Measurements from ENCODE around the gene TULP3. TPM values are rescaled to one million over a fixed set of nuclear protein-coding genes. Genes with fewer than 3 reads are reported as not detected.

The TULP3 gene
- total and polyA plus RNA-seq, 2 donors (not counting 3 experiments of a cell fraction or from before 2014, with no cell fraction given): 30.8 to 31.0 TPM

DNA sequence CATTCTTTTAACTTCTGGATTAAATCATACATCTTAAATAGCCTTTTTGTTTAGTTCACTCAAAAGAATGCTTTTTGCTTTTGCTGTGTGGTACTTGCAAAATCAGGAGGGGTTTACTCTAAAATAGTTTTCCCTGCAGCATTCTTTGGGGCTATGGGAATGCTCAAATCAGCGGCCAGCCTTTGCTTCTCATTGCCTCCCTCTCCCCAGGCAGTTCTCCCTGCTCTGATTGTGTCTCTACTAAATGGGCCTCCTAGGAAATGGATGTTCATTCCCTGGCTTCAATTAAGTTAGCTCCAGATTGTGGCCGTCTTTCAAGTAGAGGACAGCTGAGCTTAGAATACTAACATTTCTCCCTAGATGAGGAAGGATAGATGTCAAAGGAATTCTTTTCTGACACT lies 4.4 kb downstream of the TULP3 start:
- no peak for FAIRE-seq

More for the DNA sequence above, 4.4 kb downstream of the TULP3 start:
- H3K27me3 ChIP-seq (ENCODE audit: control insufficient read depth in 2 of 2, insufficient read depth in 2 of 2, low read length in 2 of 2): no peaks in the 10 kb centered on the region
- H3K9ac ChIP-seq (replicated peaks; ENCODE audit: extremely low read depth, insufficient read depth, low read length): no peak overlapping the region
- no peak overlapping the region for H3K4me3 ChIP-seq (replicated peaks in 1 of 3; ENCODE audit: insufficient read depth in 1 of 3, low read depth in 1 of 3, low read length in 3 of 3)
- H3K9me1 ChIP-seq (replicated peaks; ENCODE audit: control insufficient read depth, extremely low read depth, insufficient read depth, low read length): no peaks in the 10 kb centered on the region
- DNase-seq (ENCODE audit: low read depth, low spot score): no peak
- no peak overlapping the region for H3K27ac ChIP-seq (ENCODE audit: insufficient read depth, low read depth, low read length)
- no peaks in the 10 kb centered on the region for H4K20me1 ChIP-seq (replicated peaks; ENCODE audit: control insufficient read depth, extremely low read depth, insufficient read depth, low read length)
- dilution Hi-C loops (cut with MboI; ENCODE audit: extremely low pct_ligation_motif_present, low sequenced_read_pairs): no loop called here
- ChIA-PET POLR2A (no interaction called here), CTCF (interaction anchor here (0.9 to 1.9 kb wide), 6 partner anchors 10 to 147 kb away, joined by 3 to 8 read pairs (median 3); no protein-coding TSS in a partner anchor)
- no TSS peak for BruUV-seq (replicated peaks)
- no peak overlapping the region for H2AFZ ChIP-seq (ENCODE audit: low read depth, low read length)
- H3K9me3 ChIP-seq (replicated peaks; ENCODE audit: control insufficient read depth, insufficient read depth, low read length): no peaks in the 10 kb centered on the region
- H3K79me2 ChIP-seq (ENCODE audit: control insufficient read depth, insufficient read depth, low read length): peaks cover 39% of the 10 kb centered on the region
- TF ChIP-seq, protein P1, sequence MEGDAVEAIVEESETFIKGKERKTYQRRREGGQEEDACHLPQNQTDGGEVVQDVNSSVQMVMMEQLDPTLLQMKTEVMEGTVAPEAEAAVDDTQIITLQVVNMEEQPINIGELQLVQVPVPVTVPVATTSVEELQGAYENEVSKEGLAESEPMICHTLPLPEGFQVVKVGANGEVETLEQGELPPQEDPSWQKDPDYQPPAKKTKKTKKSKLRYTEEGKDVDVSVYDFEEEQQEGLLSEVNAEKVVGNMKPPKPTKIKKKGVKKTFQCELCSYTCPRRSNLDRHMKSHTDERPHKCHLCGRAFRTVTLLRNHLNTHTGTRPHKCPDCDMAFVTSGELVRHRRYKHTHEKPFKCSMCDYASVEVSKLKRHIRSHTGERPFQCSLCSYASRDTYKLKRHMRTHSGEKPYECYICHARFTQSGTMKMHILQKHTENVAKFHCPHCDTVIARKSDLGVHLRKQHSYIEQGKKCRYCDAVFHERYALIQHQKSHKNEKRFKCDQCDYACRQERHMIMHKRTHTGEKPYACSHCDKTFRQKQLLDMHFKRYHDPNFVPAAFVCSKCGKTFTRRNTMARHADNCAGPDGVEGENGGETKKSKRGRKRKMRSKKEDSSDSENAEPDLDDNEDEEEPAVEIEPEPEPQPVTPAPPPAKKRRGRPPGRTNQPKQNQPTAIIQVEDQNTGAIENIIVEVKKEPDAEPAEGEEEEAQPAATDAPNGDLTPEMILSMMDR (IDR thresholded peaks at IDR 0.05; ENCODE audit: extremely low read depth in 1 of 2, insufficient read depth in 1 of 2, low read depth in 1 of 2, low read length in 2 of 2): no peak
- TF ChIP-seq POLR2A (IDR thresholded peaks at IDR 0.05; ENCODE audit: low read depth, low read length) (no peak), JUN (IDR thresholded peaks at IDR 0.05; ENCODE audit: borderline replicate concordance, insufficient read depth, insufficient read length, low read depth) (no peak), MYC (IDR thresholded peaks at IDR 0.05; ENCODE audit: low read depth, low read length) (no peak), MAX (IDR thresholded peaks at IDR 0.05; ENCODE audit: insufficient read depth, insufficient read length) (no peak), EZH2 (IDR thresholded peaks at IDR 0.05; ENCODE audit: borderline replicate concordance, low read depth, low read length, severe bottlenecking) (no peak), FOS (IDR thresholded peaks at IDR 0.05; ENCODE audit: borderline replicate concordance, insufficient read depth, low read length) (no peak), GATA2 (IDR thresholded peaks at IDR 0.05; ENCODE audit: insufficient read depth, insufficient read length, low read depth, low read length) (no peak), POLR2AphosphoS5 (IDR thresholded peaks at IDR 0.05; ENCODE audit: insufficient read depth, low read depth, low read length) (no peak)
- peaks cover 10% of the 10 kb centered on the region for H3K4me1 ChIP-seq (ENCODE audit: control insufficient read depth, extremely low read depth, insufficient read depth, low read length)
- no peaks in the 10 kb centered on the region for H3K36me3 ChIP-seq (ENCODE audit: control insufficient read depth in 2 of 2, extremely low read depth in 1 of 2, insufficient read depth in 2 of 2, low read length in 2 of 2)
- intact Hi-C loops (cut with micrococcal nuclease): no loop called here
- H3K4me2 ChIP-seq (ENCODE audit: insufficient read depth, low read length): no peak overlapping the region

Data from endothelial cell of umbilical vein (primary cell).